Natural killer cell treated with Interleukin-12 subunit alpha and Interleukin-12 subunit beta and Interleukin-15 and Interleukin-18, amount 100 ng/mL, for 72 hours (primary cell): ENCODE results near the gene CNDP1. TPM values are rescaled to one million over a fixed set of nuclear protein-coding genes. Genes with fewer than 3 reads are reported as not detected.
"Not testable (repeated sequence)": the region's sequence is repeated elsewhere in the genome, so short reads cannot be mapped to it uniquely, and the experiment has no call there.

Source experiments
- ATAC-seq, 2 donors: fragments of 150-1000 bp; cut with Tn5 transposase in 1 of 2; sonication (Bioruptor Pico), chemical (Tn5 transposase) in 1 of 2; 2 replicates each; pipeline ENCODE4 v1.10.0; 2021
- DNase-seq: peaks from one replicate; pipeline ENCODE4 v3.0.0; 2022; ENCODE audit warnings: low spot score
- H3K27ac Mint-ChIP-seq, 2 donors: 1 replicate in 1 of 2; 2 replicates in 1 of 2; pipeline ENCODE4 v1.8.0; 2022; ENCODE audit warnings: mixed read lengths in 2 of 2, mild to moderate bottlenecking in 1 of 2, moderate library complexity in 1 of 2
- H3K27me3 Mint-ChIP-seq, 2 donors: 1 replicate in 1 of 2; 2 replicates in 1 of 2; pipeline ENCODE4 v1.8.0; 2022; ENCODE audit warnings: mixed read lengths in 2 of 2
- H3K36me3 Mint-ChIP-seq: one replicate; pipeline ENCODE4 v1.8.0; 2022; ENCODE audit warnings: mixed read lengths
- H3K4me1 Mint-ChIP-seq, 2 donors: 1 replicate in 1 of 2; 2 replicates in 1 of 2; pipeline ENCODE4 v1.8.0; 2022; ENCODE audit warnings: low read depth in 2 of 2, mixed read lengths in 2 of 2, mild to moderate bottlenecking in 1 of 2
- H3K4me3 Mint-ChIP-seq: one replicate; pipeline ENCODE4 v1.8.0; 2022; ENCODE audit warnings: mixed read lengths
- H3K9me3 Mint-ChIP-seq: 2 replicates; pipeline ENCODE4 v1.8.0; 2022; ENCODE audit warnings: mixed read lengths
- total RNA-seq, 2 donors: library from RNA; stranded (reverse); gene quantifications; one replicate each; pipeline ENCODE4 v1.2.3, GENCODE V29; 2022

Gene CNDP1
- total RNA-seq, 2 donors from 2014 or later = 0.57 TPM; not detected in 1

GRCh38 chr18:74519320-74520095 lies 14.8 kb upstream of the CNDP1 start:
- no peak overlapping the region for H3K27ac Mint-ChIP-seq
- H3K9me3 Mint-ChIP-seq = no peaks in the 10 kb centered on the region
- H3K4me1 Mint-ChIP-seq = peaks cover 0 to 5% of the 10 kb centered on the region in 2 donors
- no peaks in the 10 kb centered on the region for H3K27me3 Mint-ChIP-seq
- ATAC-seq (no peak), DNase-seq (no peak)
- H3K4me3 Mint-ChIP-seq = no peak overlapping the region
- peaks cover 5% of the 10 kb centered on the region for H3K36me3 Mint-ChIP-seq

GRCh38 chr18:74520096-74520833 lies 14.0 kb upstream of the CNDP1 start:
- H3K36me3 Mint-ChIP-seq = peaks cover 5% of the 10 kb centered on the region
- H3K4me3 Mint-ChIP-seq = no peak overlapping the region
- no peak overlapping the region for H3K27ac Mint-ChIP-seq
- peaks cover 0 to 5% of the 10 kb centered on the region in 2 donors for H3K4me1 Mint-ChIP-seq
- no peak for DNase-seq
- no peak for ATAC-seq
- H3K9me3 Mint-ChIP-seq = no peaks in the 10 kb centered on the region
- H3K27me3 Mint-ChIP-seq = no peaks in the 10 kb centered on the region

GRCh38 chr18:74521068-74521725 lies 13.1 kb upstream of the CNDP1 start:
- ATAC-seq (no peak), DNase-seq (no peak)
- Mint-ChIP-seq H3K27ac (no peak overlapping the region), H3K36me3 (peaks cover 5% of the 10 kb centered on the region), H3K4me3 (no peak overlapping the region), H3K27me3 (no peaks in the 10 kb centered on the region), H3K4me1 (peaks cover 0 to 5% of the 10 kb centered on the region in 2 donors), H3K9me3 (no peaks in the 10 kb centered on the region)

- no peaks in the 10 kb centered on the region for H3K36me3 Mint-ChIP-seq
- H3K4me1 Mint-ChIP-seq = peaks cover 0 to 5% of the 10 kb centered on the region in 2 donors
- no peaks in the 10 kb centered on the region for H3K27me3 Mint-ChIP-seq
- H3K9me3 Mint-ChIP-seq = no peaks in the 10 kb centered on the region
- H3K4me3 Mint-ChIP-seq = no peak overlapping the region
- ATAC-seq (no peak), DNase-seq (no peak)
- H3K27ac Mint-ChIP-seq = no peak overlapping the region
These were observed 11.4 kb upstream of the CNDP1 start for GRCh38 chr18:74522635-74523548.

GRCh38 chr18:74524097-74524496 lies 10.2 kb upstream of the CNDP1 start:
- H3K36me3 Mint-ChIP-seq = no peaks in the 10 kb centered on the region
- ATAC-seq (no peak), DNase-seq (no peak)
- no peak overlapping the region for H3K4me3 Mint-ChIP-seq
- H3K4me1 Mint-ChIP-seq = peaks cover 0 to 5% of the 10 kb centered on the region in 2 donors
- peaks cover 0 to 2% of the 10 kb centered on the region in 2 donors for H3K27me3 Mint-ChIP-seq
- peak overlapping the region in 1 of 2 donors; percentile 32 for H3K27ac Mint-ChIP-seq
- no peaks in the 10 kb centered on the region for H3K9me3 Mint-ChIP-seq

- ATAC-seq, H3K27ac Mint-ChIP-seq, H3K36me3 Mint-ChIP-seq, H3K27me3 Mint-ChIP-seq, DNase-seq, H3K9me3 Mint-ChIP-seq, H3K4me1 Mint-ChIP-seq, H3K4me3 Mint-ChIP-seq: not testable (repeated sequence)
These were observed 9.4 kb upstream of the CNDP1 start for GRCh38 chr18:74524915-74525314.

GRCh38 chr18:74525741-74526140 lies 8.6 kb upstream of the CNDP1 start:
- Mint-ChIP-seq H3K27me3 (peaks cover 0 to 8% of the 10 kb centered on the region in 2 donors), H3K9me3 (no peaks in the 10 kb centered on the region), H3K4me3 (no peak overlapping the region), H3K4me1 (peaks cover 0 to 5% of the 10 kb centered on the region in 2 donors), H3K36me3 (no peaks in the 10 kb centered on the region), H3K27ac (no peak overlapping the region)
- no peak for ATAC-seq
- DNase-seq = no peak

- Mint-ChIP-seq H3K4me3 (no peak overlapping the region), H3K27ac (no peak overlapping the region), H3K9me3 (no peaks in the 10 kb centered on the region), H3K4me1 (peaks cover 0 to 5% of the 10 kb centered on the region in 2 donors), H3K36me3 (no peaks in the 10 kb centered on the region), H3K27me3 (peaks cover 0 to 8% of the 10 kb centered on the region in 2 donors)
- no peak for DNase-seq
- no peak for ATAC-seq
These were observed 7.8 kb upstream of the CNDP1 start for GRCh38 chr18:74526488-74526887.

GRCh38 chr18:74528478-74528877 lies 5.8 kb upstream of the CNDP1 start:
- no peak overlapping the region for H3K4me3 Mint-ChIP-seq
- ATAC-seq (no peak), DNase-seq (no peak)
- no peaks in the 10 kb centered on the region for H3K36me3 Mint-ChIP-seq
- H3K9me3 Mint-ChIP-seq = no peaks in the 10 kb centered on the region
- no peak overlapping the region for H3K27ac Mint-ChIP-seq
- peaks cover 0 to 8% of the 10 kb centered on the region in 2 donors for H3K27me3 Mint-ChIP-seq
- H3K4me1 Mint-ChIP-seq = peaks cover 0 to 5% of the 10 kb centered on the region in 2 donors

GRCh38 chr18:74528913-74529312 lies 5.4 kb upstream of the CNDP1 start:
- DNase-seq = no peak

GRCh38 chr18:74529378-74529777 lies 4.9 kb upstream of the CNDP1 start:
- no peak overlapping the region for H3K4me3 Mint-ChIP-seq
- no peaks in the 10 kb centered on the region for H3K9me3 Mint-ChIP-seq
- H3K27me3 Mint-ChIP-seq = peaks cover 0 to 8% of the 10 kb centered on the region in 2 donors
- peaks cover 0 to 2% of the 10 kb centered on the region in 2 donors for H3K4me1 Mint-ChIP-seq
- DNase-seq (no peak), ATAC-seq (no peak)
- no peak overlapping the region for H3K27ac Mint-ChIP-seq
- no peaks in the 10 kb centered on the region for H3K36me3 Mint-ChIP-seq

More at GRCh38 chr18:74528913-74529312, 5.4 kb upstream of the CNDP1 start:
- no peaks in the 10 kb centered on the region for H3K36me3 Mint-ChIP-seq
- H3K9me3 Mint-ChIP-seq = no peaks in the 10 kb centered on the region
- ATAC-seq = no peak
- no peak overlapping the region for H3K4me3 Mint-ChIP-seq
- peaks cover 0 to 8% of the 10 kb centered on the region in 2 donors for H3K27me3 Mint-ChIP-seq
- peaks cover 0 to 5% of the 10 kb centered on the region in 2 donors for H3K4me1 Mint-ChIP-seq
- no peak overlapping the region for H3K27ac Mint-ChIP-seq

GRCh38 chr18:74529811-74530583 lies 4.3 kb upstream of the CNDP1 start:
- Mint-ChIP-seq H3K36me3 (no peaks in the 10 kb centered on the region), H3K27ac (no peak overlapping the region), H3K4me1 (no peaks in the 10 kb centered on the region), H3K9me3 (no peaks in the 10 kb centered on the region), H3K4me3 (no peak overlapping the region), H3K27me3 (peaks cover 0 to 8% of the 10 kb centered on the region in 2 donors)
- no peak for ATAC-seq
- no peak for DNase-seq

- ATAC-seq = no peak
- H3K27me3 Mint-ChIP-seq = peaks cover 0 to 8% of the 10 kb centered on the region in 2 donors
- no peaks in the 10 kb centered on the region for H3K9me3 Mint-ChIP-seq
- H3K27ac Mint-ChIP-seq = no peak overlapping the region
- no peak overlapping the region for H3K4me3 Mint-ChIP-seq
- no peaks in the 10 kb centered on the region for H3K36me3 Mint-ChIP-seq
- DNase-seq = no peak
- H3K4me1 Mint-ChIP-seq = no peaks in the 10 kb centered on the region
These were observed 3.8 kb upstream of the CNDP1 start for GRCh38 chr18:74530584-74530862.
